HEK293T (cell line): ENCODE results near the gene SEPTIN1.

Source experiments
- CTCF ChIA-PET: fragments of 350-600 bp; formaldehyde crosslinking; extraction: SDS; loops from one replicate; lab custom pipeline; 2021; ENCODE audit warnings: antibody characterized with exemption, inconsistent platforms; lab: Yijun Ruan, JAX
- POLR2A ChIA-PET: fragments of 350-600 bp; formaldehyde crosslinking; extraction: SDS; loops from one replicate; lab custom pipeline; 2020; ENCODE audit warnings: antibody characterized with exemption, inconsistent platforms; lab: Yijun Ruan, JAX
- DNase-seq: peaks from one replicate; pipeline ENCODE4 v3.0.0; 2012; ENCODE audit warnings: mixed read lengths; ENCODE audit errors: extremely low spot score
- ARNT ChIP-seq: fragments of 450-650 bp; IDR thresholded peaks from 2 replicates; pipeline ENCODE4 v1.6.1; 2017; ENCODE audit warnings: mild to moderate bottlenecking
- BHLHE40 ChIP-seq: fragments of 450-650 bp; IDR thresholded peaks from 2 replicates; pipeline ENCODE4 v1.6.1; 2016; ENCODE audit warnings: mild to moderate bottlenecking, moderate library complexity, borderline replicate concordance
- CTBP1 ChIP-seq: fragments of 450-650 bp; IDR thresholded peaks from 2 replicates; pipeline ENCODE4 v1.6.1; 2016; ENCODE audit warnings: borderline replicate concordance
- ELF4 ChIP-seq: fragments of 450-650 bp; IDR thresholded peaks from 2 replicates; pipeline ENCODE4 v1.6.1; 2017; ENCODE audit warnings: antibody characterized with exemption
- FOXA1 ChIP-seq: fragments of 450-650 bp; IDR thresholded peaks from 2 replicates; pipeline ENCODE4 v1.6.1; 2016; ENCODE audit warnings: mild to moderate bottlenecking
- FOXK2 ChIP-seq: fragments of 450-650 bp; IDR thresholded peaks from 2 replicates; pipeline ENCODE4 v1.6.1; 2016; ENCODE audit warnings: mild to moderate bottlenecking
- FOXM1 ChIP-seq: fragments of 450-650 bp; IDR thresholded peaks from 2 replicates; pipeline ENCODE4 v1.6.1; 2017; ENCODE audit warnings: mild to moderate bottlenecking, borderline replicate concordance
- HDGF ChIP-seq: fragments of 450-650 bp; IDR thresholded peaks from 2 replicates; pipeline ENCODE4 v1.6.1; 2017; ENCODE audit warnings: antibody characterized with exemption, borderline replicate concordance
- L3MBTL2 ChIP-seq: fragments of 450-650 bp; conservative IDR thresholded peaks from 2 replicates; pipeline ENCODE4 v1.6.1; 2016; ENCODE audit warnings: mild to moderate bottlenecking
- LEF1 ChIP-seq: fragments of 450-650 bp; IDR thresholded peaks from 2 replicates; pipeline ENCODE4 v1.6.1; 2017; ENCODE audit warnings: mild to moderate bottlenecking, borderline replicate concordance
- NFRKB ChIP-seq: fragments of 450-650 bp; IDR thresholded peaks from 2 replicates; pipeline ENCODE4 v1.6.1; 2016; ENCODE audit warnings: mild to moderate bottlenecking, moderate library complexity
- SP1 ChIP-seq: fragments of 450-650 bp; IDR thresholded peaks from 2 replicates; pipeline ENCODE4 v1.6.1; 2017
- SUZ12 ChIP-seq: fragments of 450-650 bp; IDR thresholded peaks from 2 replicates; pipeline ENCODE4 v1.6.1; 2016; ENCODE audit warnings: mild to moderate bottlenecking
- TARDBP ChIP-seq: fragments of 450-650 bp; IDR thresholded peaks from 2 replicates; pipeline ENCODE4 v1.6.1; 2016
- ZNF384 ChIP-seq: fragments of 450-650 bp; IDR thresholded peaks from 2 replicates; pipeline ENCODE4 v1.6.1; 2016
- TF ChIP-seq, protein P1 (sequence below): fragments of 450-650 bp; IDR thresholded peaks from 2 replicates; pipeline ENCODE4 v1.6.1; 2016

SEPTIN1 gene

DNA sequence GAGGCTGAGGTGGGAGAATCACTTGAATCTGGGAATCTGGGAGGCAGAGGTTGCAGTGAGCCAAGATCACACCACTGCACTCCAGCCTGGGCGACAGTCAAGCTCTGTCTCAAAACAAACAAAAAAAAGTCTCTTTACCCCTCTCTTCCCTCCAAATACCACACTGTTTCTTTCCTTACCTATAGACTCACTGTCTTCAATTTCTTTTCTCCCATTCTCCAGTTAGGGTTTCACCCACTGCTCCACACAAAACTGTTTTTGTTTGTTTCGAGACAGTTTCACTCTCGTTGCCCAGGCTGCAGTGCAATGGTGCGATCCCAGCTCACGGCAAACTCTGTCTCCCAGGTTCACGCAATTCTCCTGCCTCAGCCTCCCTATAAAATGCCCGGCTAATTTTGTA, 21.2 kb downstream of the SEPTIN1 start:
- ChIA-PET CTCF (no interaction called here), POLR2A (interaction anchor here (7.6 kb wide), 1 partner anchor 8 kb away, joined by 95 read pairs; the partner anchor contains the start of gene TBC1D10B)
- DNase-seq = no peak
- TF ChIP-seq BHLHE40 (no peak), HDGF (no peak)

GRCh38 chr16:30359871-30360170, 22.5 kb downstream of the SEPTIN1 start:
- TF ChIP-seq NFRKB (no peak), HDGF (no peak), SUZ12 (no peak), L3MBTL2 (no peak), BHLHE40 (no peak), FOXK2 (no peak), LEF1 (no peak), FOXA1 (no peak), FOXM1 (no peak)
- TF ChIP-seq, protein P1, sequence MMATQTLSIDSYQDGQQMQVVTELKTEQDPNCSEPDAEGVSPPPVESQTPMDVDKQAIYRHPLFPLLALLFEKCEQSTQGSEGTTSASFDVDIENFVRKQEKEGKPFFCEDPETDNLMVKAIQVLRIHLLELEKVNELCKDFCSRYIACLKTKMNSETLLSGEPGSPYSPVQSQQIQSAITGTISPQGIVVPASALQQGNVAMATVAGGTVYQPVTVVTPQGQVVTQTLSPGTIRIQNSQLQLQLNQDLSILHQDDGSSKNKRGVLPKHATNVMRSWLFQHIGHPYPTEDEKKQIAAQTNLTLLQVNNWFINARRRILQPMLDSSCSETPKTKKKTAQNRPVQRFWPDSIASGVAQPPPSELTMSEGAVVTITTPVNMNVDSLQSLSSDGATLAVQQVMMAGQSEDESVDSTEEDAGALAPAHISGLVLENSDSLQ = no peak
- CTCF ChIA-PET = interaction anchor here (0.6 to 1.8 kb wide), 2 partner anchors 9 to 50 kb away, joined by 3 to 5 read pairs; no protein-coding TSS in a partner anchor
- no peak for DNase-seq
- POLR2A ChIA-PET = interaction anchor here (1.1 to 7.6 kb wide), 5 partner anchors 10 to 50 kb away, joined by 3 to 95 read pairs (median 5); partner anchors contain the start of genes TBC1D10B and ZNF48

DNA sequence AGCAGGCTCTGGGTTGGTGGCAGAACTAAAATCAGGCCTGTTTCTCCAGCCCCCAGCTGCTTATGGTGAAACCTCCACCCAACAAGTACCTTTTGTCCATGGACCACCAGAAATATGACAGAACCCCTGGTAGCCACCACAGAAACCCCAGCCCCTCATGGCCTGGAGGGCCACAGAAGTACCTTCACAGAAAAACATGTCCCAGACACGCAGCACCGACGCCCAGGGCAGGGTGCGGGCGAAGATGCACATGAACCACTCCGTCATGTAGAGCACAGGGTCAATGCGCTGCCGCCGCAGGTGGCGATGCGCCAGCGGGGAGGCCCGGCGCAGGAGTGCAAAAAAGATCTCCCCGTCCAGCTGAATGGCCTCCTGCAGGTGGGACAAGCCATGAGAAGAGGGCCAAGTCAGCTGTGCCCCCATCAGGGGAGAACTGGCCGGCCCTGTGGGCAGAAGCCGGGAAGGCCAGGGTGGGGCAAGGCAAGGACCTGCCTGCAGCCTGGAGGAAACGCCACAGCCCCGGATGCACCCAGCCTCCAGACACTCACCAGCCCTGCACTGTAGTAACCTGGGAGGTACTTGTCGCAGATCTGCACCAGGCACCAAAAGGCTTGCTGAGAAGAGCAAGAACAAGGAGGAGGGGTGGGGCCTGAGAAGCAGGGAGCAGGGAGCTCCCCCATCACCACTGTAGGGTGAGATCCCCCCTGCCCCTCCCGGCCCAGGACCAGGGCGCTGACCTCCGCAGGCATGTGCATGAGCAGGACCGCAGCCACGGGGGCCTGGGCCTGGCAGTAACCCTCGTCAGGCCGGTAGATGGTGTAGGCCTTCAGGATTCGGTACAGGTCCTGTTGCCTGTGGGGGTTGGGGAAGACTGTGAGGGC, 23.1 kb downstream of the SEPTIN1 start:
- TF ChIP-seq LEF1 (no peak), L3MBTL2 (no peak), NFRKB (no peak), TARDBP (no peak), ELF4 (no peak), FOXA1 (no peak), ARNT (no peak), FOXM1 (no peak), BHLHE40 (no peak), FOXK2 (no peak), SP1 (no peak), SUZ12 (no peak), HDGF (no peak), CTBP1 (no peak), ZNF384 (no peak)
- TF ChIP-seq, protein P1 = no peak
- DNase-seq = no peak
- POLR2A ChIA-PET = interaction anchor here (0.8 to 7.6 kb wide), 7 partner anchors 10 to 71 kb away, joined by 3 to 95 read pairs (median 4); partner anchors contain the start of genes DCTPP1, TBC1D10B and ZNF48
- CTCF ChIA-PET = interaction anchor here (0.6 to 1.8 kb wide), 2 partner anchors 10 to 50 kb away, joined by 3 to 5 read pairs; no protein-coding TSS in a partner anchor

DNA sequence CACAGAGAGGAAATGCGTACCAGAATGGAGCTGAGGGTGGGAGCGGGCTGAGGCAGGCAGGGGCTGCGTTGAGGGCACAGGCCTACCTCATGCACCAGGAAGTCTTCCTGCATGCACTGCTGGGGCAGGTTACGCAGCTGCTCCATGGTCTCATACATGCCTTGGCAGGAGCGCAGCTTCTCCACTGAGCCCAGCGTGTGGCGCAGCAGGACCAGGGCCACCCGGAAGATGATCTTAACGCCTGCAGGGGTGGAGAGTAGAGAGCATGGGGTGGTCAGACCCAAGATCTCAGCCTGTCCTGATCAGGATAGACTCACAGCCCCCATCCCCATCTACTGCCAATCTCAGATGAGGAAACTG, 23.8 kb downstream of the SEPTIN1 start:
- ChIA-PET POLR2A (interaction anchor here (0.8 to 7.6 kb wide), 4 partner anchors 11 to 71 kb away, joined by 3 to 95 read pairs (median 4); partner anchors contain the start of genes DCTPP1 and TBC1D10B), CTCF (interaction anchor here (1.8 to 2.0 kb wide), 2 partner anchors 10 to 51 kb away, joined by 5 read pairs; no protein-coding TSS in a partner anchor)
- TF ChIP-seq FOXM1 (no peak), SUZ12 (no peak), BHLHE40 (no peak), L3MBTL2 (no peak), HDGF (no peak), NFRKB (no peak), ARNT (no peak)
- TF ChIP-seq, protein P1 = no peak
- no peak for DNase-seq

GRCh38 chr16:30357715-30358576, 24.4 kb downstream of the SEPTIN1 start:
- CTCF ChIA-PET = interaction anchor here (0.8 to 2.0 kb wide), 2 partner anchors 52 to 266 kb away, joined by 3 to 5 read pairs; no protein-coding TSS in a partner anchor
- no peak for TF ChIP-seq FOXA1
- TF ChIP-seq SP1 = no peak
- TF ChIP-seq BHLHE40 = no peak
- no peak for TF ChIP-seq ZNF384
- no peak for TF ChIP-seq ARNT
- TF ChIP-seq L3MBTL2 = no peak
- TF ChIP-seq HDGF = no peak
- no peak for TF ChIP-seq ELF4
- no peak for DNase-seq
- POLR2A ChIA-PET = interaction anchor here (0.8 to 7.6 kb wide), 4 partner anchors 12 to 49 kb away, joined by 3 to 95 read pairs (median 6); partner anchors contain the start of genes TBC1D10B and ZNF771
